K562 (cell line): Measurements from ENCODE around the gene RPS19. TPM values are rescaled to one million over a fixed set of nuclear protein-coding genes. Genes with fewer than 3 reads are reported as not detected.

Experiments
- ATAC-seq: fragments of 200-7000 bp; cut with Tn5 transposase; 3 replicates; pipeline ENCODE4 v1.9.1; 2020; ENCODE audit warnings: moderate library complexity
- BruUV-seq: library from RNA; stranded (reverse); fragments of 400-500 nt; replicated peaks from 2 replicates; lab custom pipeline; 2021; lab: Mats Ljungman, UMichigan
- CTCF ChIA-PET: fragments of 300-600 bp; formaldehyde crosslinking; extraction: SDS; loops from one replicate; lab custom pipeline; 2021; ENCODE audit warnings: low intra/inter-chr PET ratio; lab: Yijun Ruan, JAX
- POLR2A ChIA-PET: fragments of 300-600, 350-650 bp; sonication (Branson Sonifier 250); formaldehyde crosslinking; extraction: SDS; loops from one replicate; lab custom pipeline; 2021; ENCODE audit warnings: antibody characterized with exemption, inconsistent platforms; lab: Yijun Ruan, JAX
- DNase-seq, 4 experiments: peaks; one replicate each; pipeline versions ENCODE4 v3.0.0 to v3.0.0-alpha.2; 2011 to 2018; ENCODE audit warnings: low spot score in 3 of 4, mixed read lengths in 3 of 4; ENCODE audit errors: extremely low read depth in 1 of 4
- FAIRE-seq: peaks from 2 replicates; lab custom pipeline; 2011; peaks lifted over from hg19 to GRCh38; lab: Jason Lieb, UNC
- H2AFZ ChIP-seq: 2 replicates; pipeline ENCODE4 v1.6.0; 2011; ENCODE audit warnings: low read depth, low read length, control low read depth, inconsistent platforms
- H3K27ac ChIP-seq: fragments of 200-600 bp; 3 replicates; pipeline ENCODE4 v1.8.0; 2011; ENCODE audit warnings: low read depth, mild to moderate bottlenecking, control low read depth, inconsistent platforms, low read length, moderate library complexity, mixed read lengths; ENCODE audit errors: extremely low read depth
- H3K27me3 ChIP-seq, 2 experiments: fragments of 300-600 bp in 1 of 2; 2 replicates in 1 of 2; 3 replicates in 1 of 2; pipeline versions ENCODE4 v1.6.0 to v1.8.0; 2011; ENCODE audit warnings: inconsistent platforms in 2 of 2, low read length in 2 of 2, mild to moderate bottlenecking in 1 of 2, mixed read lengths in 1 of 2, moderate library complexity in 1 of 2; ENCODE audit not compliant: control insufficient read depth in 2 of 2, insufficient read depth in 2 of 2
- H3K36me3 ChIP-seq: fragments of 300-600 bp; 3 replicates; pipeline ENCODE4 v1.8.0; 2011; ENCODE audit warnings: mild to moderate bottlenecking, low read length, inconsistent platforms; ENCODE audit not compliant: control insufficient read depth, insufficient read depth
- H3K4me1 ChIP-seq, 2 experiments: fragments of 200-600 bp in 1 of 2; replicated peaks in 1 of 2; 2 replicates in 1 of 2; 3 replicates in 1 of 2; pipeline versions ENCODE4 v1.5.1 to v1.8.0; 2011; ENCODE audit warnings: inconsistent platforms in 2 of 2, low read length in 2 of 2, mild to moderate bottlenecking in 1 of 2, mixed read lengths in 1 of 2, moderate library complexity in 1 of 2; ENCODE audit not compliant: control insufficient read depth in 2 of 2, insufficient read depth in 2 of 2
- H3K4me2 ChIP-seq: 2 replicates; pipeline ENCODE4 v1.6.1; 2011; ENCODE audit warnings: low read length, control low read depth, inconsistent platforms, mixed read lengths; ENCODE audit not compliant: insufficient read depth
- H3K4me3 ChIP-seq: fragments of 200-600 bp; sonication (generic), shearing (Covaris generic); 2 replicates; pipeline ENCODE4 v1.5.1; 2016; ENCODE audit warnings: control low read depth, inconsistent platforms
- H3K79me2 ChIP-seq: fragments of 200-600 bp; 3 replicates; pipeline ENCODE4 v1.8.0; 2011; ENCODE audit warnings: low read length, inconsistent platforms; ENCODE audit not compliant: control insufficient read depth, insufficient read depth
- H3K9ac ChIP-seq, 2 experiments: 2 replicates each; pipeline versions ENCODE4 v1.6.0 to v1.6.1; 2011; ENCODE audit warnings: low read depth in 2 of 2, low read length in 2 of 2, control low read depth in 1 of 2, inconsistent platforms in 1 of 2, mild to moderate bottlenecking in 1 of 2, mixed read lengths in 1 of 2; ENCODE audit not compliant: insufficient read depth in 1 of 2
- H3K9me1 ChIP-seq: one replicate; pipeline ENCODE4 v1.6.0; 2011; ENCODE audit warnings: inconsistent platforms, mild to moderate bottlenecking, low read length, moderate library complexity; ENCODE audit not compliant: control insufficient read depth, insufficient read depth
- H3K9me3 ChIP-seq: replicated peaks from 2 replicates; pipeline ENCODE4 v1.5.1; 2011; ENCODE audit warnings: low read depth, low read length, inconsistent platforms; ENCODE audit not compliant: control insufficient read depth, insufficient read depth
- H4K20me1 ChIP-seq: replicated peaks from 2 replicates; pipeline ENCODE4 v1.6.1; 2011; ENCODE audit warnings: low read length, inconsistent platforms, mixed read lengths; ENCODE audit not compliant: control insufficient read depth, insufficient read depth
- CBX1 ChIP-seq: sonication (generic); IDR thresholded peaks from 2 replicates; pipeline ENCODE4 v1.6.1; 2016; ENCODE audit warnings: antibody characterized with exemption, low read depth, mild to moderate bottlenecking
- CHCHD3 ChIP-seq: fragments of 250-450 bp; sonication (Bioruptor Pico); IDR thresholded peaks from 2 replicates; pipeline ENCODE4 v2.1.2; 2022; ENCODE audit warnings: mild to moderate bottlenecking
- ESRRB ChIP-seq: fragments of 250-450 bp; sonication (Bioruptor Pico); IDR thresholded peaks from 2 replicates; pipeline ENCODE4 v1.5.0; 2020; ENCODE audit warnings: mild to moderate bottlenecking, moderate library complexity, borderline replicate concordance
- FOXK1 ChIP-seq: sonication (generic); formaldehyde crosslinking; IDR thresholded peaks from 2 replicates; pipeline ENCODE4 v1.8.0; 2022; ENCODE audit warnings: missing genetic modification reagents, mild to moderate bottlenecking, borderline replicate concordance
- JUN ChIP-seq, 2 experiments: sonication (generic) in 1 of 2; formaldehyde crosslinking in 1 of 2; IDR thresholded peaks; 2 replicates each; pipeline versions ENCODE4 v1.6.1 to v1.8.0; 2012 to 2022; ENCODE audit warnings: borderline replicate concordance in 2 of 2, mild to moderate bottlenecking in 2 of 2, improper control_type of control experiment in 1 of 2, low read depth in 1 of 2, low read length in 1 of 2, missing genetic modification reagents in 1 of 2
- KLF16 ChIP-seq: IDR thresholded peaks from 2 replicates; pipeline ENCODE4 v1.6.1; 2016; ENCODE audit warnings: antibody characterized with exemption
- PHB2 ChIP-seq: fragments of 450-650 bp; IDR thresholded peaks from 2 replicates; pipeline ENCODE4 v1.6.1; 2017; ENCODE audit warnings: low read depth
- PHF20 ChIP-seq: fragments of 450-650 bp; IDR thresholded peaks from 2 replicates; pipeline ENCODE4 v1.6.1; 2018; ENCODE audit not compliant: partially characterized antibody
- POLR2A ChIP-seq: fragments of 450-650 bp; conservative IDR thresholded peaks from 2 replicates; pipeline ENCODE4 v1.6.1; 2016
- POLR2AphosphoS5 ChIP-seq: IDR thresholded peaks from 2 replicates; pipeline ENCODE4 v1.6.1; 2011; ENCODE audit warnings: mild to moderate bottlenecking, low read depth, low read length, moderate library complexity; ENCODE audit not compliant: control insufficient read depth, insufficient read depth
- POLR2B ChIP-seq: fragments of 450-650 bp; IDR thresholded peaks from 2 replicates; pipeline ENCODE4 v1.6.1; 2018; ENCODE audit warnings: low read depth; ENCODE audit not compliant: partially characterized antibody
- RBM14 ChIP-seq: fragments of 200-400 bp; formaldehyde crosslinking; IDR thresholded peaks from 2 replicates; pipeline ENCODE4 v1.6.1; 2018; ENCODE audit warnings: low read depth, mild to moderate bottlenecking, low read length, moderate library complexity, borderline replicate concordance; ENCODE audit not compliant: insufficient read depth
- SMARCA5 ChIP-seq: fragments of 450-650 bp; IDR thresholded peaks from 2 replicates; pipeline ENCODE4 v1.6.1; 2016
- SP1 ChIP-seq: sonication (generic); formaldehyde crosslinking; IDR thresholded peaks from 2 replicates; pipeline ENCODE4 v1.8.1; 2022; ENCODE audit warnings: mild to moderate bottlenecking, missing genetic modification reagents
- SRSF1 ChIP-seq: fragments of 200-400 bp; formaldehyde crosslinking; IDR thresholded peaks from 2 replicates; pipeline ENCODE4 v1.6.1; 2017; ENCODE audit warnings: mild to moderate bottlenecking, low read depth, low read length, moderate library complexity
- SUPT5H ChIP-seq: fragments of 450-650 bp; IDR thresholded peaks from 2 replicates; pipeline ENCODE4 v1.6.1; 2016
- ZNF445 ChIP-seq: fragments of 250-450 bp; sonication (Bioruptor Pico); IDR thresholded peaks from 2 replicates; pipeline ENCODE4 v1.4.0; 2020; ENCODE audit warnings: low read depth, mild to moderate bottlenecking, moderate library complexity
- ZNF561 ChIP-seq: fragments of 450-650 bp; formaldehyde crosslinking; conservative IDR thresholded peaks from 2 replicates; pipeline ENCODE4 v1.4.0; 2020; ENCODE audit warnings: mild to moderate bottlenecking, moderate library complexity
- WGBS: fragments of 100-300 bp; shearing (Covaris generic); methylation state at CpG from one replicate; pipeline ENCODE4 v1.1.6; 2016; ENCODE audit warnings: low coverage, mixed read lengths; ENCODE audit not compliant: insufficient coverage; ENCODE audit errors: missing lambda C conversion rate; 5-methylcytosine and 5-hydroxymethylcytosine counted together
- in situ Hi-C: fragments of 300-500 bp; cut with MboI; formaldehyde crosslinking; loops from 4 replicates; pipeline ENCODE4 v1.15.0; 2018; ENCODE audit warnings: inconsistent platforms, mixed read lengths
- intact Hi-C: fragments of 100-400 bp; cut with micrococcal nuclease; formaldehyde crosslinking; loops from 2 replicates; pipeline ENCODE4 v1.14.2; 2022
- polyA plus RNA-seq, 8 experiments: library from polyadenylated mRNA; depleted of rRNA in 4 of 8; stranded (reverse) in 5 of 8; unstranded in 3 of 8; fragments of >200 nt; fragmentation: Nextera tagmentation in 2 of 8; fragmentation: Illumina TruSeq in 1 of 8; extraction: Ambion mirVana in 2 of 8; extraction: Trizol in 1 of 8; gene quantifications; 2 replicates each; pipeline versions ENCODE4 v1.2.1 to v1.2.3, GENCODE V29; 2011 to 2014; ENCODE audit warnings: inconsistent platforms in 1 of 8, missing spikeins in 1 of 8
- total RNA-seq, 7 experiments: library from RNA; depleted of rRNA in 6 of 7; stranded (reverse); fragments of >200 nt in 6 of 7; fragmentation: Illumina TruSeq in 2 of 7; extraction: Trizol in 2 of 7; gene quantifications; 2 replicates each; pipeline versions ENCODE4 v1.2.1 to v1.2.3, GENCODE V29; 2011 to 2021; ENCODE audit warnings: low replicate concordance in 1 of 7
- TF ChIP-seq, protein P1 (sequence below): IDR thresholded peaks from 2 replicates; pipeline ENCODE4 v1.6.1; 2014; ENCODE audit warnings: antibody characterized with exemption
- TF ChIP-seq, protein P2 (sequence below), 2 experiments: fragments of 200-800 bp in 1 of 2; sonication (Bioruptor generic) in 1 of 2; sonication (generic) in 1 of 2; formaldehyde crosslinking in 1 of 2; IDR thresholded peaks in 1 of 2; conservative IDR thresholded peaks in 1 of 2; 2 replicates each; pipeline versions ENCODE4 v1.5.0 to v1.6.1; 2016 to 2020; ENCODE audit warnings: missing compliant biosample characterization in 1 of 2, missing genetic modification characterization in 1 of 2, missing genetic modification reagents in 1 of 2

RPS19 gene
- total and polyA plus RNA-seq, 9 of the 15 experiments (the other 6 are each of a cell fraction or from before 2014, with no cell fraction given), result 1,964 to 3,408 (median 2,747) TPM

DNA sequence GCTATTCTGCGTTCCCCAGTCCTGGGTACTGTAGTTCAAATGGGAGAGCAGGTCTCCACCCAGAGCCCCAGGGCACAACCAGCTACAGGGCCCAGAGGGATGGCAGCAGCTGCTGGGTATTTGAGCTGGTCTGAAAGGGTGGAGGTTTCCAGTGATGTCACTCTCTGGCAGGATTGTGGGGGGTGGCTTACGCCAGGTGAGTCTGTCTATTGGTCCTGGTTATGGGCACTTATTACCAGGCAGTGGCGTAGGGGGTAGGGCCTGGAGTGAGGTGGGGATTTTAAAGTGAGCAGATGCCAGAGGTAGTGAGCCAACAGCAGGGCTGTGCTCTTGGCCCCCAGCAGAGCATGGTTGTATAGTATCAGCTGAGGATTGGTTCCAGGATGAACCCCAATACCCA lies 6.2 kb downstream of the RPS19 start:
- 89% methylated on average over 3 of the region's 3 CpGs for WGBS
- Histone ChIP-seq H3K9me1 (peaks cover 8% of the 10 kb centered on the region), H3K36me3 (peaks cover 94% of the 10 kb centered on the region), H3K9ac (peak overlapping the region; percentile 13 to 70; a peak in 2 of 4 replicates), H3K4me3 (no peak overlapping the region), H3K4me2 (no peak overlapping the region), H2AFZ (no peak overlapping the region), H4K20me1 (peaks cover 63% of the 10 kb centered on the region), H3K27ac (peak overlapping the region; percentile 34; the same call in 1 of the 3 replicates), H3K79me2 (peaks cover 69% of the 10 kb centered on the region), H3K9me3 (no peaks in the 10 kb centered on the region), H3K4me1 (peaks cover 26 to 44% of the 10 kb centered on the region in 2 experiments), H3K27me3 (no peaks in the 10 kb centered on the region)
- ChIA-PET POLR2A (interaction anchor here (0.6 kb wide), 1 partner anchor 1117 kb away, joined by 3 read pairs; no protein-coding TSS in a partner anchor), CTCF (no interaction called here)
- ATAC-seq (no peak), FAIRE-seq (no peak), DNase-seq (no peak)
- intact Hi-C loops, result no loop called here
- in situ Hi-C loops, result no loop called here
- TF ChIP-seq POLR2B (no peak), KLF16 (no peak), POLR2A (peak; percentile 59), SRSF1 (no peak), ZNF445 (CRISPR knock-in tag) (no peak), POLR2AphosphoS5 (peak; percentile 69), RBM14 (no peak), JUN (IDR thresholded peaks at IDR 0.05; ENCODE audit: borderline replicate concordance, low read depth, low read length) (no peak), JUN (CRISPR knock-in tag; IDR thresholded peaks at IDR 0.05; ENCODE audit: borderline replicate concordance) (no peak), ESRRB (no peak), SMARCA5 (no peak), PHB2 (no peak), FOXK1 (CRISPR knock-in tag) (no peak), CBX1 (no peak), SP1 (CRISPR knock-in tag) (no peak), PHF20 (no peak), SUPT5H (peak; percentile 48; the same call in 1 of the 2 replicates), ZNF561 (CRISPR knock-in tag) (no peak), CHCHD3 (CRISPR knock-in tag) (no peak)
- TF ChIP-seq, protein P1, sequence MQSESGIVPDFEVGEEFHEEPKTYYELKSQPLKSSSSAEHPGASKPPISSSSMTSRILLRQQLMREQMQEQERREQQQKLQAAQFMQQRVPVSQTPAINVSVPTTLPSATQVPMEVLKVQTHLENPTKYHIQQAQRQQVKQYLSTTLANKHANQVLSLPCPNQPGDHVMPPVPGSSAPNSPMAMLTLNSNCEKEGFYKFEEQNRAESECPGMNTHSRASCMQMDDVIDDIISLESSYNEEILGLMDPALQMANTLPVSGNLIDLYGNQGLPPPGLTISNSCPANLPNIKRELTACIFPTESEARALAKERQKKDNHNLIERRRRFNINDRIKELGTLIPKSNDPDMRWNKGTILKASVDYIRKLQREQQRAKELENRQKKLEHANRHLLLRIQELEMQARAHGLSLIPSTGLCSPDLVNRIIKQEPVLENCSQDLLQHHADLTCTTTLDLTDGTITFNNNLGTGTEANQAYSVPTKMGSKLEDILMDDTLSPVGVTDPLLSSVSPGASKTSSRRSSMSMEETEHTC, result no peak
- TF ChIP-seq, protein P2, sequence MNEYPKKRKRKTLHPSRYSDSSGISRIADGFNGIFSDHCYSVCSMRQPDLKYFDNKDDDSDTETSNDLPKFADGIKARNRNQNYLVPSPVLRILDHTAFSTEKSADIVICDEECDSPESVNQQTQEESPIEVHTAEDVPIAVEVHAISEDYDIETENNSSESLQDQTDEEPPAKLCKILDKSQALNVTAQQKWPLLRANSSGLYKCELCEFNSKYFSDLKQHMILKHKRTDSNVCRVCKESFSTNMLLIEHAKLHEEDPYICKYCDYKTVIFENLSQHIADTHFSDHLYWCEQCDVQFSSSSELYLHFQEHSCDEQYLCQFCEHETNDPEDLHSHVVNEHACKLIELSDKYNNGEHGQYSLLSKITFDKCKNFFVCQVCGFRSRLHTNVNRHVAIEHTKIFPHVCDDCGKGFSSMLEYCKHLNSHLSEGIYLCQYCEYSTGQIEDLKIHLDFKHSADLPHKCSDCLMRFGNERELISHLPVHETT (CRISPR knock-in tag; conservative IDR thresholded peaks at IDR 0.05 in 1 of 2, IDR thresholded peaks at IDR 0.05 in 1 of 2), result no peak
- no TSS peak for BruUV-seq
